SK-N-DZ (cell line): ENCODE data around the gene ALOX15.
A peak's percentile ranks its signal among the peaks of the same experiment; 100 is the strongest.
"Not testable (repeated sequence)": the region's sequence is repeated elsewhere in the genome, so short reads cannot be mapped to it uniquely, and the experiment has no call there.

Experiments
- DNase-seq: peaks from one replicate; pipeline ENCODE4 v3.0.0-alpha.2; 2015; ENCODE audit warnings: low spot score

ALOX15 gene

GRCh38 chr17:4594931-4595684 lies 46.4 kb downstream of the ALOX15 start:
- DNase-seq, result peak; percentile 73

GRCh38 chr17:4594406-4594805 lies 47.1 kb downstream of the ALOX15 start:
- DNase-seq, result no peak

GRCh38 chr17:4593021-4593421 lies 48.5 kb downstream of the ALOX15 start:
- DNase-seq, result no peak

DNA sequence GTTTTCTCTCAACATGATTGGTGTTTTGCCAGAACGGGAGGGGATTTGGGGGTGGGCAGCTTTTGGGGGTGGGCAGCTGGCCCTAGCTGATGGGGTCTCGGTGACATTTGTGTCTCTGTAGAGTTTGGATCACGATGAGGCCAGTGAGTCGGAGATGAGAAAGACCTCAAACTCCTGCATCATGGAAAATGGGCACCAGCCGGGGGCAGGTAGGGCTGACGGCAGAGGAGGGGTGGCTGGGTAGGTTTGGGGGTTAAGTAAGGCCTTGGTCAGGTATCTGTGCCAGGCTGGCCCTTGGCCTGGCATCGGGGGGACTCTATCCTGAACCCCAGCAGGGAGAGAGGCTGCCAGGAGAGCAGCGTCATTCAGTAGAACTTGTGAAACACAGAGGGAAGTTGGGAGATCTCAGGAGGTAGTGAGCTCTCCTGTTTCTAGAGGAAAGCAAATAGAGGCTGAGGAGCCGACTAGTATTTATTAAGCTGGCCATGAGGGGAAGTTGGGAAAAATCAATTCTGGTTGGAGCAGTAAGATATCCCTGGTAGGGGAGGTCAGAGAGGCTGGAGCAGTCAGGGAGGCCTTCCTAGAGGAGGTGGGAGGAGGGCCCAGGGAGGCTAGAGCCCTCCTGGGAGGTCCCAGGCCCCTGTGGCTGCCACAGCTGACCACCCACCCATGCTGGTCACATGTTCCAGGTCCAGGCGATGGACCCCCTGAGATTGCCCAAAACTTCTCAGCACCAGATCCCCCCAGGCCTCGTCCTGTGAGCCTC lies 49.1 kb downstream of the ALOX15 start:
- no peak for DNase-seq

DNA sequence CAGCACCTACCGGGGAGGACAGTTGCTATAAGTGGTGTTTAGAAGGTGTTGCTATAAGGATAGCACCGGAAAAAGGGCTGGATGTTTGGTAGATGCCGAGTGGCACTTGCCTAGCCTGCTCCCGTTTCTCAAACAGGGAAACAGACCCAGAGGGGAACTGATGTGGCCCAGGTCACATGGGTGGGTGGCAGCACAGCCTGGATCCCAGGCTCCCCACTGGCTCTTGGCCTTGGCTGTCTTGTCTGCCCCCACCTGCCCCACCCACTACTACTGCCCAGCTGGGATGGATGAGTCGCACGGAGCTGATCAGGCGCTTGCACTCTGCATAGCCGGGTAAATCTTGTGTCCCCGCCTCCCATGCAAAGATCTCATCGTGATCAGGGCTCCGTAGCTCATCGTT lies 49.9 kb downstream of the ALOX15 start:
- no peak for DNase-seq

DNA sequence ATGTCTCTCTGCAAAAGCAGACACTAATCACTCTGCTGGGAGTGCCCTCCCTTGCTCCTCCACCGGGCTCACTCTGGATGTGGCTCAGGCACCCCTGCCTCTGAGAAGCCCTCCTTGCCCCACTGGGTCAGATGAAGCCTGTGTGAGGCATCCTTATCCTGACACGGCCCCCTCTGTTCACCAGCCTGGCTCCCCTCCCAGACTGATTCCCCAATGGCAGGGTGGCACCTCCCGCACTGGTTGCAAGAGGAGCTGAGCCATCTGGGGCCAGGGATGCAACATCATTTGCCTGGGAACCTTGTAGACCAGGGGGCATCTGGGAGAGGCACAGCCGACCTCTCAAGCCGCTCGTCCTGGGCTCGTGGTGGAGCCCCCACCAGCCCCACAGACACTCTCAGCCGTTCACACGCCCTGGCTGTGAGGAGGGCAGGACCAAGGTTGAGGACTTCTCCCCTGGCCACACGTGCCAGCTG lies 50.5 kb downstream of the ALOX15 start:
- DNase-seq, result no peak

- DNase-seq, result not testable (repeated sequence)
Observed at GRCh38 chr17:4590042-4590441, 51.4 kb downstream of the ALOX15 start.

DNA sequence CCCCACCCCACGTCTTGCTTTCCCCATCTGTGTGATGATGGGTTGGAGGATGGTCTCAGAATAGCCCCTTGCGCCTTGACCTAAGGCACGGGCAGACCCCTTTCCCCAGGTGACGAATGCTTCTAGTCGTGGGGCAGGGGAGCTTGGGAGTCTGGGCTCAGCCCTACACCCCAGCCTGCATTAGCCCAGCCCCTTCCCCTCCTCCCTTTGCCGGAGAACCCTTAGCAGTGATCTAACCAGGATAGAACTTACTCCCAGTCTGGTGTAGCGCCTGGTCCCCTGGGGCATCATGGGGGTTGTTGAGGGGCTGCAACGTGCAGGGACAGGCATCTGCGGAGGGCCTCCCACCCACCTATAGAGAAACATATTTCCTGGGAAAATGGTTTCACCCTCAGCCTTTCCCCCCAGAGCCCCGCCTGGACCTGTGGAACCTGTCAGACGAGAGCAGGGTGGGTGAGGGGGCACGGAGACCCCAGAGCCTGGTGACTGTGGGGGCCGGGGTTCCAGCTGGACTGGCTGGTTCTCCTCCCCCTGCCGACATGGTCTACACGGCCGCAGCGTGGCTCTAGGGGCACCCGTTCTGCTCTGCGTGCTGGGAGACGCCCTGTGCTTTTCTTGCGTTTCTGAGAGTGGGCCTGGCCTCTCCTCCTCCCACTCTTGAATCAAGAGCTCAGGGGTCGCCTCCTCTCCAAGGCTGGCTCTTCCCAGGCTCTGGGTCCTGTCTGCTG lies 52.4 kb downstream of the ALOX15 start:
- no peak for DNase-seq

DNA sequence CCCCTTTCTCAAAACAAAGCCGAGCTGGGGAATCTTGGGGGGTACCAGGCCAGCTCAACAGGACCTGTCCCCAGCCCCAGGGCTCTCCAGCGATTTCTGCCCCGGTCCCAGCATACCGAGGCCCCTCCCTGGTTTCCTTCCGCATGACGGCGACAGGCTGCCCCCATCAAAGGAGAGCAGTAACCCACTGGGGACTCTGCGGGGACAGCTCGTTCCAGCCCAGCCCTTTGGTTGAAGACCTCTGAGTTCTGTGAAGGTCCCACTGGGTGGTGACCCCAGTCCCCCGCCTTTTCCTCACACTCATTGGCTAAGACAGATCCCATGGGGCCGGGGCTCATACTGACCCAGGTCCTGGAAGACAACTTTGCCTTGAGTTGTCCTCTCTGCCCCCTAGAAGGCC lies 53.1 kb downstream of the ALOX15 start:
- no peak for DNase-seq

GRCh38 chr17:4587803-4588202 lies 53.7 kb downstream of the ALOX15 start:
- peak; percentile 98 for DNase-seq

GRCh38 chr17:4587195-4587594 lies 54.3 kb downstream of the ALOX15 start:
- DNase-seq, result no peak

- DNase-seq, result no peak
Observed at GRCh38 chr17:4586043-4586442, 55.4 kb downstream of the ALOX15 start.

GRCh38 chr17:4585638-4585994 lies 55.9 kb downstream of the ALOX15 start:
- DNase-seq, result no peak

DNA sequence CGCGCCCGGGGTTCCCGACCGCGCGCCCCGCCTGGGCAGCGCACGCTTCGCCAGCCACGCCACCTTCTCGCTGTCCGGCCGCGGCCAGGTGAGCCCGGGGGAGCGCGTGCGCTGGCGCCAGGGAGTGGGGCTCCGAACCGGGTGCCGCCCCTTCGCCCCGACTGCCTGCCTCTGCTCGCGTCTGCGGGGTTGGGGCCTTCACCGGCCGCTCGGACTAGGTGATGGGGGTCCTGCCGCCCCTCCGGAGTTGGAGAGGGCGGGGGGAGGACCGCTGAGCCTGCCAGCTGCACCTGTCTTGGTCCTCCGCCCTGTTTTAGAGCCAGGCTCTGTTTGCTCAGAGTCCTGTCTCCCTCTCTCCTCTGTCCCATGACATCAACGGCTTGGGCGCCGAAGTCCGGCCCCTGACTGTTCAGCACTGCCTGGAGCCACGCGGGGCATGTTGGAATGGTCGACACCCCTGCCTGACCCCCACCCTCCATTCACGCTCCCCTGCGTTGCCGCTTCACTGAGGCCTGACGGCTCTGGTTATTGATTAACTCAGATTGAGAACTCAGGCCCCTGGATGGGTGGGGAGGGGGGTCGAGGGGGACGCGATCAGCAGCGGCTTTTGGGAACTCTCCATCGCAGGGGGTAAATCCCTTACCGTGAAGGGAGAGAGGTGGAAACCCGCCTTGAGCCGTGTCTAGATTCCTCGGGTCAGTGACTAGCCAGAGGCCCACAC lies 56.4 kb downstream of the ALOX15 start:
- no peak for DNase-seq

DNA sequence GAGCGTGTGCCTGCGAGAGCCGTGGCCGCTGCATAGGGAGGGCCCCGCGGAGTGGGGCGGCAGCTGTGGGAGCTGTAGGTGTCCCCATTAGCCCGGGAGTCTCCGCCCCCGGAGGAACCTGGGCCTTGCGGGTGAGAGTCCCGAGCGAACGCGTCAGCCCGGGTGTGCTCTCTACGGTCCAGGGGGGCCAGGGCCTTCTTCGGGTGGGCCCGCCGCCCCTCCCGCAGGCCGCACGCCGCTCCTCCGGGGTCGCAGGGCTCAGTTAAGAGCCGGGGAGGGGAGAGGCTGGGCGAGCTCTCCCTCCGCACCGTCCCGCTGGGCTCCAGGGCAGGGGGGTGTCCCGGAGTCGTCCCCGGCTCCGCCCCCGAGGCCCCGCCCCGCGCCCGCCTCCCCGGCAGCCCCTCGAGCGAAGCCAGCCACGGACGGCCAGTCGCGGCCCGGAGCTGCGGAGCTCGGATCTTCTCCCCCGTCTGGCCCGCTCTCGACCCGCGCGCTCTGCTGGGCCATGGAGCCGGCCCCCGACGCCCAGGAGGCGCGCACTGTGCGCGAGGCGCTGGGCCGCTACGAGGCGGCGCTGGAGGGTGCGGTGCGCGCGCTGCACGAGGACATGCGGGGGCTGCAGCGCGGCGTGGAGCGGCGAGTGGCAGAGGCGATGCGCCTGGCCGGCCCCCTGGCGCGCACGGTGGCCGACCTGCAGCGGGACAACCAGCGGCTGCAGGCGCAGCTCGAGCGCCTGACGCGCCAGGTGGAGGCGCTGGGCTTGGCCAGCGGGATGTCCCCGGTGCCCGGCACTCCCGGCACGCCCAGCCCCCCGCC lies 57.2 kb downstream of the ALOX15 start, which contains the start of gene SMTNL2:
TSS of gene SMTNL2 (plus strand) at position 429 of the 816 bp plus-strand sequence. CDS start at position 506, 77 bp downstream.
- no peak for DNase-seq

DNA sequence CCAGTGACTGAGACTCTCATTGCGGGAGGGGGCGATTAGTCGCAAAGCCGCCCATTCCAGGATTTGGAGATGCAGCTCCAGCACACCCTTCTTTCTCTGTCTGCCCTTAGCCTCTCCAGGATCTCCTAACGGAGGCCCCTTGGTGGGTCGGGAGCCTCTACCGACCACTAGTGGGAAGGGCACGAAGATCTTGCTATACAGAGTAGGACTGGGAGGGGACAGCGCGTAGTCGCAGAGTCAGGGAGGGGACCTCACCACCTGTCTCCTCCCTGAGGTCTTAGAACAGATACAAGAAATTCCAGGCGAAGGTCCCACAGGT lies 57.7 kb downstream of the ALOX15 start:
- DNase-seq, result peak; percentile 75

- no peak for DNase-seq
Observed at GRCh38 chr17:4583206-4583605, 58.3 kb downstream of the ALOX15 start.

- no peak for DNase-seq
Observed at GRCh38 chr17:4582691-4583090, 58.8 kb downstream of the ALOX15 start.

- no peak for DNase-seq
Observed at GRCh38 chr17:4582101-4582501, 59.4 kb downstream of the ALOX15 start.
